HAP-1 (cell line): ENCODE data around the gene IL24.

Source experiments
- DNase-seq, 2 experiments: peaks; one replicate each; pipeline ENCODE4 v3.0.0-alpha.2; 2016 to 2020; ENCODE audit warnings: low spot score in 2 of 2
- H3K27me3 ChIP-seq: fragments of 250-450 bp; sonication (Bioruptor Pico); 2 replicates; pipeline ENCODE4 v1.5.1; 2020; ENCODE audit warnings: low read depth, mild to moderate bottlenecking, moderate library complexity
- H3K36me3 ChIP-seq: fragments of 250-450 bp; sonication (Bioruptor Pico); replicated peaks from 2 replicates; pipeline ENCODE4 v1.5.1; 2020; ENCODE audit warnings: mild to moderate bottlenecking
- H3K4me1 ChIP-seq: fragments of 250-450 bp; sonication (Bioruptor Pico); 2 replicates; pipeline ENCODE4 v1.5.1; 2020; ENCODE audit warnings: mild to moderate bottlenecking
- H3K4me3 ChIP-seq: fragments of 250-450 bp; sonication (Bioruptor Pico); 2 replicates; pipeline ENCODE4 v1.5.1; 2020; ENCODE audit warnings: mild to moderate bottlenecking, moderate library complexity
- H3K9me3 ChIP-seq: fragments of 250-450 bp; sonication (Bioruptor Pico); 2 replicates; pipeline ENCODE4 v1.5.1; 2020; ENCODE audit warnings: mild to moderate bottlenecking, moderate library complexity
- in situ Hi-C: fragments of 300-500 bp; cut with MboI; formaldehyde crosslinking; loops from 3 replicates; pipeline ENCODE4 v1.14.3; 2020; ENCODE audit warnings: low sequenced_read_pairs, inconsistent platforms, mixed read lengths

Gene IL24

GRCh38 chr1:206887701-206888100 lies 9.5 kb upstream of the IL24 start:
- H3K36me3 ChIP-seq = no peaks in the 10 kb centered on the region
- H3K9me3 ChIP-seq = no peaks in the 10 kb centered on the region
- no peaks in the 10 kb centered on the region for H3K4me1 ChIP-seq
- in situ Hi-C loops = no loop called here
- peaks cover 11% of the 10 kb centered on the region for H3K27me3 ChIP-seq
- DNase-seq = no peak
- H3K4me3 ChIP-seq = no peak overlapping the region

- no peaks in the 10 kb centered on the region for H3K9me3 ChIP-seq
- no peak for DNase-seq
- in situ Hi-C loops = no loop called here
- H3K4me1 ChIP-seq = no peaks in the 10 kb centered on the region
- peaks cover 12% of the 10 kb centered on the region for H3K27me3 ChIP-seq
- no peaks in the 10 kb centered on the region for H3K36me3 ChIP-seq
- no peak overlapping the region for H3K4me3 ChIP-seq
These were observed 6.8 kb upstream of the IL24 start for GRCh38 chr1:206890125-206891060.

GRCh38 chr1:206891412-206891811 lies 5.8 kb upstream of the IL24 start:
- H3K27me3 ChIP-seq = peaks cover 12% of the 10 kb centered on the region
- H3K9me3 ChIP-seq = no peaks in the 10 kb centered on the region
- H3K4me1 ChIP-seq = no peaks in the 10 kb centered on the region
- no peaks in the 10 kb centered on the region for H3K36me3 ChIP-seq
- in situ Hi-C loops = no loop called here
- H3K4me3 ChIP-seq = no peak overlapping the region
- DNase-seq = no peak

- Histone ChIP-seq H3K9me3 (no peaks in the 10 kb centered on the region), H3K4me1 (no peaks in the 10 kb centered on the region), H3K27me3 (peaks cover 8% of the 10 kb centered on the region; the same call in 1 of the 2 replicates), H3K4me3 (no peak overlapping the region), H3K36me3 (no peaks in the 10 kb centered on the region)
- in situ Hi-C loops = no loop called here
- DNase-seq = no peak
These were observed 4.8 kb upstream of the IL24 start for GRCh38 chr1:206892351-206892984.

GRCh38 chr1:206893380-206893779 lies 3.9 kb upstream of the IL24 start:
- Histone ChIP-seq H3K4me1 (no peaks in the 10 kb centered on the region), H3K4me3 (no peak overlapping the region), H3K27me3 (peaks cover 8% of the 10 kb centered on the region; the same call in 1 of the 2 replicates), H3K36me3 (no peaks in the 10 kb centered on the region), H3K9me3 (no peaks in the 10 kb centered on the region)
- no peak for DNase-seq
- in situ Hi-C loops = no loop called here

GRCh38 chr1:206895325-206895724 lies 1.9 kb upstream of the IL24 start:
- Histone ChIP-seq H3K9me3 (no peaks in the 10 kb centered on the region), H3K4me1 (no peaks in the 10 kb centered on the region), H3K27me3 (peaks cover 5% of the 10 kb centered on the region; the same call in 1 of the 2 replicates), H3K4me3 (no peak overlapping the region), H3K36me3 (no peaks in the 10 kb centered on the region)
- in situ Hi-C loops = no loop called here
- no peak for DNase-seq

- Histone ChIP-seq H3K9me3 (no peaks in the 10 kb centered on the region), H3K27me3 (peaks cover 5% of the 10 kb centered on the region; the same call in 1 of the 2 replicates), H3K4me1 (no peaks in the 10 kb centered on the region), H3K36me3 (no peaks in the 10 kb centered on the region), H3K4me3 (no peak overlapping the region)
- in situ Hi-C loops = no loop called here
- DNase-seq = no peak
These were observed 1.4 kb upstream of the IL24 start for GRCh38 chr1:206895837-206896242.

- Histone ChIP-seq H3K27me3 (peaks cover 5% of the 10 kb centered on the region; the same call in 1 of the 2 replicates), H3K9me3 (no peaks in the 10 kb centered on the region), H3K36me3 (no peaks in the 10 kb centered on the region), H3K4me1 (no peaks in the 10 kb centered on the region), H3K4me3 (no peak overlapping the region)
- no peak for DNase-seq
- in situ Hi-C loops = no loop called here
These were observed 982 bp upstream of the IL24 start for GRCh38 chr1:206896261-206896660.

GRCh38 chr1:206898089-206898914 lies 1.1 kb downstream of the IL24 start:
- in situ Hi-C loops = no loop called here

GRCh38 chr1:206898915-206899431 lies 1.7 kb downstream of the IL24 start:
- Histone ChIP-seq H3K4me3 (no peak overlapping the region), H3K27me3 (no peaks in the 10 kb centered on the region), H3K4me1 (no peaks in the 10 kb centered on the region), H3K9me3 (no peaks in the 10 kb centered on the region), H3K36me3 (no peaks in the 10 kb centered on the region)
- in situ Hi-C loops = no loop called here
- DNase-seq = no peak

More at GRCh38 chr1:206898089-206898914, 1.1 kb downstream of the IL24 start:
- H3K36me3 ChIP-seq = no peaks in the 10 kb centered on the region
- H3K9me3 ChIP-seq = no peaks in the 10 kb centered on the region
- DNase-seq = no peak
- H3K4me3 ChIP-seq = no peak overlapping the region
- no peaks in the 10 kb centered on the region for H3K4me1 ChIP-seq
- H3K27me3 ChIP-seq = no peaks in the 10 kb centered on the region

GRCh38 chr1:206899717-206900116 lies 2.5 kb downstream of the IL24 start:
- H3K4me3 ChIP-seq = no peak overlapping the region
- no peaks in the 10 kb centered on the region for H3K36me3 ChIP-seq
- in situ Hi-C loops = no loop called here
- no peaks in the 10 kb centered on the region for H3K4me1 ChIP-seq
- H3K9me3 ChIP-seq = no peaks in the 10 kb centered on the region
- DNase-seq = no peak
- no peaks in the 10 kb centered on the region for H3K27me3 ChIP-seq

GRCh38 chr1:206900149-206900548 lies 2.9 kb downstream of the IL24 start:
- Histone ChIP-seq H3K36me3 (no peaks in the 10 kb centered on the region), H3K4me1 (no peaks in the 10 kb centered on the region), H3K27me3 (no peaks in the 10 kb centered on the region), H3K4me3 (no peak overlapping the region), H3K9me3 (no peaks in the 10 kb centered on the region)
- no peak for DNase-seq
- in situ Hi-C loops = no loop called here

- Histone ChIP-seq H3K36me3 (no peaks in the 10 kb centered on the region), H3K4me3 (no peak overlapping the region), H3K27me3 (no peaks in the 10 kb centered on the region), H3K9me3 (no peaks in the 10 kb centered on the region), H3K4me1 (no peaks in the 10 kb centered on the region)
- no peak for DNase-seq
- in situ Hi-C loops = no loop called here
These were observed 4.7 kb downstream of the IL24 start for GRCh38 chr1:206901944-206902343.
